Effector memory CD4-positive, alpha-beta T cell (primary cell): Measurements from ENCODE around the gene TTC16.
"Not testable (repeated sequence)": the region's sequence is repeated elsewhere in the genome, so short reads cannot be mapped to it uniquely, and the experiment has no call there.

ENCODE experiments used
- DNase-seq, 3 donors: peaks; one replicate each; pipeline ENCODE4 v3.0.0-alpha.2; 2020
- H3K27ac ChIP-seq: 2 replicates; pipeline ENCODE4 v1.7.0; 2013; ENCODE audit warnings: mild to moderate bottlenecking, low read length, moderate library complexity; ENCODE audit not compliant: insufficient read depth, poor library complexity, severe bottlenecking
- H3K27me3 ChIP-seq: replicated peaks from 2 replicates; pipeline ENCODE4 v1.7.0; 2013; ENCODE audit warnings: mild to moderate bottlenecking, low read length; ENCODE audit not compliant: insufficient read depth, control insufficient read depth, poor library complexity, severe bottlenecking
- H3K36me3 ChIP-seq: 2 replicates; pipeline ENCODE4 v1.7.0; 2013; ENCODE audit warnings: mild to moderate bottlenecking, low read length, moderate library complexity; ENCODE audit not compliant: control insufficient read depth, insufficient read depth
- H3K4me1 ChIP-seq: 2 replicates; pipeline ENCODE4 v1.7.0; 2013; ENCODE audit warnings: low read length, mild to moderate bottlenecking; ENCODE audit not compliant: control insufficient read depth, insufficient read depth, poor library complexity, severe bottlenecking
- H3K4me3 ChIP-seq: 2 replicates; pipeline ENCODE4 v1.7.0; 2013; ENCODE audit warnings: low read length, low read depth, mild to moderate bottlenecking; ENCODE audit not compliant: insufficient read depth, poor library complexity, severe bottlenecking
- H3K9me3 ChIP-seq: 2 replicates; pipeline ENCODE4 v1.7.0; 2013; ENCODE audit warnings: mild to moderate bottlenecking, low read length, moderate library complexity; ENCODE audit not compliant: control insufficient read depth

The TTC16 gene

DNA sequence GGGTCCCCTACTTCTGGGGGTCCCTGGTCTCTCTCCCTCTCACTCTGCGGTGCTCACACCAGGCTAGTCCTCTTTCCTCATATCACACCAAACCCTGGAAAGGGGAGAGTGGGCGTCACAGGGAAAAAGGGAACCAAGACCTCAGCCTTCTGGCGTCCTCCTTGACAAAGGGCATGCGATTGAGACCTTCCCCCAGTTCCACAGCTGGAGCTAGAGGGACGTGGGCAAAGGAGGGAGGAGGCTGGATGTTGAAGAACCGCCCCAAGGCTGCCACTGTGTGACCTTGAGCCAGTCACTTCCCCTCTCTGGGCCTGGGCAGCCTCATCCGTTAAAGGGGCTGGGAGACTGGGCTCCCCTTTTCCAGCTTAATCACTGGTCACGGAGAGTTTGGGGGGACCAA, 37.7 kb downstream of the TTC16 start:
- Histone ChIP-seq H3K27ac (no peak overlapping the region), H3K36me3 (peaks cover 55% of the 10 kb centered on the region), H3K9me3 (no peaks in the 10 kb centered on the region), H3K4me1 (no peaks in the 10 kb centered on the region), H3K4me3 (no peak overlapping the region), H3K27me3 (no peaks in the 10 kb centered on the region)
- DNase-seq: no peak

DNA sequence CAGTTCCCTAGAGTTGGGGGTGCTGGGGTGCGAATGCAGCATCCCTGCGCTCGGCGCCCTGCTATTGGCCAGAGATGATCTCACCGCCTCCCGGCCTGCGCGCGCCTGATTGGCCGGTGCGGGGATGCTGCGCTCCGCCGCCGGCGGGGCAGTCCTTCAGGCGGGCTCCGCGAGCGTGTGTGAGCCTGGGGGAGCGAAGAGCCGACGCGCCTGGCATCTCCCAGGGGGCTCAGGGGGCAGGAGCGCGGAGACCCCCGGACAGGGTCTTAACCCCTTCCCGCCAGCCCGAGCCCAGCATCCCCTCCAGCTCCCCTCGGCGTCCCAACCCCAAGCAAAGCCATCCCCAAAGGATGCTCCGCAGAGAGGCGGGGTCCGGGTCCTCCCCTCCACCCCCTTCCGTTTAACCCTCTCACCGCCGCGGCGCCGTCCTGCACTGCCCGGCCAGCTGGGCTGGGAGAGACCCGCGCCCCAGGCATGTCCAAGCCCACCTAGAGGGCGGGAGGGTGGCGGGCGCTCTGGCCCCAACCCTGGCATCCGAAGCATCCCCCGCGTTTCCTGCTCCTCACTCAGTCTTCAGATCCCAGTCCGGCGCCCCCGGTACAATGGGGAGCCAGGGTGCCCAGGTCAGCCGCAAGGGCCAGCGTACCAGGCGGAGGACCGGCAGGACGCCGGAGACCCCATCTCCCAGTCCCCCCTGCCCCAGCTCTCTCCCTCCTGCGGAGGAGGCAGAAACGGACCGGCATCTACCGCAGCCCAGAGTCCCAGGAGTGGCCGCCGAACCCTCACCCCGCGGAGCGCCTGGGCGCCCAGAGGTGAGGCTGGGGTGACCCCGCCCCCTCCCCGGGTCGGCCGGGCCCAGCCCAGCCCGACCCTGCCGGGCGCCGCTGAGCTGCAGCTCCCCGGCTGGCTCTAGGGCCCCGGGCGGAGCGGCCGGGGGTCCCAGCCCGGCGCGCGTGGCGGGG, 38.5 kb downstream of the TTC16 start:
- peaks cover 50% of the 10 kb centered on the region for H3K36me3 ChIP-seq

DNA sequence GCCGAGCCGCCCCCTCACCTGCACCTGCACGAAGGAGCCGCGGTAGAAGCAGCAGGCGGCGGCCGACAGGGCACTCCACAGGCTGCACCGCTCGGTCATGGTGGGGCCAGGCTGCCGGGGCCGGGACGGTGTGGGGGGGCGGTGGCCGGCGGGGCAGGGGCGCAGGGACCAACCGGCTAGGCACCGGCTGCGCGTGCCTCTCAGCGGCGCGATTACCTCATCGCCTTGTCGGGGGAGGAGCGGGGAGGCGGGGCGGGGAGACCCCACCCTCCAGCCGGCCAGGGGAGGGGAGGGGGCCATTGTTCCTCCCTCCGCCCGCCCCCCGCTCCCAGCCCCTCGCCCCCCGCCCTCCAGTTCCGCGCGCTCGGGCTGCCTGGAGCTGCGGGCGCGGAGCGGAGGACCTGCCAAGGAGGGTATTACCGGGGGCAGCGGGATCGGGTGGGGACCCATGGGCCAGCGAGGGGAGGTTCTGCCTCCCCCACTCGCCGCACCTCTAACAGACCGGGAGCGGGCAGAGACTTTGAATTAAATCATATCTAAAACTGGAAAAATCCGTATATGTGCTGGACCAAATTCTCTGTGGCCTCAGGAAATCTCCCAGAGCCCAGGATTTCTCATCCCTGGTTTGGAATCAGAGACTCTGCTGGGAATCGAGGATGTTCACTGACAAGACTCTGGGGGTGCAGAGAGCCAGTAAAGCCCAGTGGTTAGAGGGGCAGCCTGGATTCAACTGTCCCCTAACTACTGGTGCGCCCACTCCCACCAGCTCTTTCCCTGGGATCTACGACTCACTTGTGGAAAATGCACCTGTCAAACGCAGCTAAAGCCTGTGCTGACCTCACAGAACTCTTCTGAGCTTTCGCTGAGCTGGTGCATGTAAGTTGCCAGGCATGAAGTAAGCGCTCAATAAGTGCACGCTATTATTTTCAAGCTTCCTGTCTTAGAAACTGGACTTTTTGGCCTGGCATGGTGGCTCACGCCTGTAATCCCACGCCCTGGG, 39.5 kb downstream of the TTC16 start:
- no peaks in the 10 kb centered on the region for H3K9me3 ChIP-seq
- no peaks in the 10 kb centered on the region for H3K27me3 ChIP-seq
- no peak overlapping the region for H3K27ac ChIP-seq
- H3K4me1 ChIP-seq: no peaks in the 10 kb centered on the region
- peaks cover 47% of the 10 kb centered on the region for H3K36me3 ChIP-seq
- no peak for DNase-seq
- H3K4me3 ChIP-seq: no peak overlapping the region

More for the DNA sequence above, 38.5 kb downstream of the TTC16 start:
- Histone ChIP-seq H3K4me1 (no peaks in the 10 kb centered on the region), H3K9me3 (no peaks in the 10 kb centered on the region), H3K4me3 (no peak overlapping the region), H3K27ac (no peak overlapping the region), H3K27me3 (no peaks in the 10 kb centered on the region)
- DNase-seq: no peak

DNA sequence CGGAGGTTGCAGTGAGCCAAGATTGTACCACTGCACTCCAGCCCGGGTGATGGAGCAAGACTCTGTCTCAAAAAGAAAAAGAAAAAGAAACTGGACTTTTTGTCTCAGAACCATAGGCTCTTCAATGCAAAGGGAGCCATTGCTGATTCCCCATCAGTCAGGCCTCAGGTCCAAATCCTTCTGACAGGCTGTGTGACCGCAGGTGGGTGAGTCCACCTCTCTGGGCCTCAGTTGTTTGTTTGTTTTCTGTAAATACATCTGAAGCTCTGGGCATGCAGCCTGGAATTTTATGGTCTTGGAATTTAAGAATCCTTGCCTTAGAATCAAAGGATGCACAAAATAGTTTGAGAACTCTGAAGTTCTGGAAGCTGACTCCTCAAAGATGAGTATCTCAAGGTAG, 40.4 kb downstream of the TTC16 start:
- Histone ChIP-seq H3K9me3 (no peaks in the 10 kb centered on the region), H3K27ac (no peak overlapping the region), H3K4me1 (no peaks in the 10 kb centered on the region), H3K36me3 (peaks cover 43% of the 10 kb centered on the region), H3K27me3 (no peaks in the 10 kb centered on the region), H3K4me3 (no peak overlapping the region)
- no peak for DNase-seq

DNA sequence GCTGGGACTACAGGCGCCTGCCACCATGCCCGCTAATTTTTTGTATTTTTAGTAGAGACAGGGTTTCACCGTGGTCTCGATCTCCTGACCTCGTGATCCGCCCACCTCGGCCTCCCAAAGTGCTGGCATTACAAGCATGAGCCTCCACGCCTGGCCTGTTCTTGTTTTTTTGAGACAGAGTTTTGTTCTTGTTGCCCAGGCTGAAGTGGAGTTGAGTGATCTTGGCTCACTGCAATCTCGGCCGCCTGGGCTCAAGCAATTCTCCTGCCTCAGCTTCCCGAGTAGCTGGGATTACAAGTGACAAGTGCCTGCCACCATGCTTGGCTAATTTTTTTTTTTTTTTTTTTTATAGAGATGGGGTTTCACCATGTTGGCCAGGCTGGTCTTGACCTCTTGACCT, 40.9 kb downstream of the TTC16 start:
- not testable (repeated sequence) for H3K4me1 ChIP-seq, H3K9me3 ChIP-seq, H3K27me3 ChIP-seq, H3K4me3 ChIP-seq, H3K27ac ChIP-seq, DNase-seq
- peaks cover 47% of the 10 kb centered on the region for H3K36me3 ChIP-seq

DNA sequence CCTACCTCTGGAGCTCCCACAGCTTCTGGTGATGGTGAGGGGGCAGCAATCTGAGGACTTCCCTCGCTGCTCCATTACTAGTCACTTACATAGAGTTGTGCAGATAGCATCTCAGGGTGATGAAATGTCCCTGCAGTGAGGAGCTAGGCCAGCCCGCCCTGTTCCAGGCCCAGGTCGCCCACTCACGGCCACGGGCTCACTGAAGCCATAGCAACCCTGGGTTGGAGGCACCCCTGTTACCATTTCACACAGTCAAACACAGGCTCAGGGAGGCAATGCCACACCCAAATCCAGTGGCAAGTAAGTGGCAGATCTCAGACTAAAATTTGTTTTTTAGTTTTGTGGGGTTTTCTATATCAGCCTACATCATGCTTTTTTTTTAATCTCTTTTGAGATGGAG, 43.0 kb downstream of the TTC16 start:
- Histone ChIP-seq H3K27me3 (no peaks in the 10 kb centered on the region), H3K36me3 (peaks cover 40% of the 10 kb centered on the region), H3K27ac (peak overlapping the region; percentile 42), H3K4me3 (no peak overlapping the region), H3K9me3 (no peaks in the 10 kb centered on the region), H3K4me1 (peaks cover 4% of the 10 kb centered on the region)
- no peak for DNase-seq

DNA sequence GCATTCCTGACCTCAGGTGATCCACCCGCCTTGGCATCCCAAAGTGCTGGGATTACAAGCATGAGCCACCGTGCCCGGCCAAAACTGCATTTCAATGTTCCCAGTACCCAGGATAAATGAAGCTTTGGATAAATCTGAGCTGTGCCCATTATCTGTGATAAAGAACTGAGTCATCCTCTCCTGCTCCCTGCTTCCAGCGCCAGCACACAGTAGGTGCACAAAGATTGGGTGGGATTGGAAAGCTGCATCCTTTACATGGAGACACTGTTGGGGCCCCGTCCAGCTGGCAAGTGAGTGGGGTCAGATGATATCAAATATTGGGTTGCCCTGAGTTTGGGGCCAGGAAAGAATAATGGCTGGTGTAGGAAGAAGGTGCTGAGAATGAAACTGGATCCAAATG, 45.2 kb downstream of the TTC16 start:
- no peak overlapping the region for H3K27ac ChIP-seq
- peaks cover 8% of the 10 kb centered on the region for H3K4me1 ChIP-seq
- H3K4me3 ChIP-seq: no peak overlapping the region
- H3K36me3 ChIP-seq: peaks cover 36% of the 10 kb centered on the region
- no peaks in the 10 kb centered on the region for H3K9me3 ChIP-seq
- no peak for DNase-seq
- H3K27me3 ChIP-seq: no peaks in the 10 kb centered on the region

DNA sequence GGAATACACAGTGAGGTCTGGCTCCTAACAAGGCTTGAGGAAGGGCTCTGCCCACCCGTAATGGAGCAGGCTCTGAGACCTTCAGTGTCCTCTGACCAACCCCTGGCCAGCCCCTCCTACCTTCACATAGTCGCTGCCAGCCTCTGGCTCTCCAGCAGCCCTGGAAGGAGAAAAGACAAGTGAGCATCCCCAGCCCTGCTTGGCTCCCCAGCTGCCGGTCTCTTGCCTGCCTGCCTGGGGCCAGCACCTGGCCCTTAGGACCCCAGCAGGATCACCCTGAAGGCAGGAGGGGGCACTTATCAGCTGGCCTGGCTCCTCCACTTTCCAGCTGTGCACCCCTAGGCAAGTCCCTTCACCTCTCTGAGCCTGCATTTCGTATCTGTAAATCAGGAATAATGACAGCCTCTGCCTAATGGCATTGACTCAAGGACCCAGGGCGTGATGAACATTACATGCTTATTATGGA, 45.6 kb downstream of the TTC16 start:
- Histone ChIP-seq H3K27me3 (no peaks in the 10 kb centered on the region), H3K4me1 (peaks cover 13% of the 10 kb centered on the region), H3K36me3 (peaks cover 40% of the 10 kb centered on the region), H3K9me3 (no peaks in the 10 kb centered on the region), H3K27ac (peak overlapping the region; percentile 32), H3K4me3 (no peak overlapping the region)
- DNase-seq: no peak

DNA sequence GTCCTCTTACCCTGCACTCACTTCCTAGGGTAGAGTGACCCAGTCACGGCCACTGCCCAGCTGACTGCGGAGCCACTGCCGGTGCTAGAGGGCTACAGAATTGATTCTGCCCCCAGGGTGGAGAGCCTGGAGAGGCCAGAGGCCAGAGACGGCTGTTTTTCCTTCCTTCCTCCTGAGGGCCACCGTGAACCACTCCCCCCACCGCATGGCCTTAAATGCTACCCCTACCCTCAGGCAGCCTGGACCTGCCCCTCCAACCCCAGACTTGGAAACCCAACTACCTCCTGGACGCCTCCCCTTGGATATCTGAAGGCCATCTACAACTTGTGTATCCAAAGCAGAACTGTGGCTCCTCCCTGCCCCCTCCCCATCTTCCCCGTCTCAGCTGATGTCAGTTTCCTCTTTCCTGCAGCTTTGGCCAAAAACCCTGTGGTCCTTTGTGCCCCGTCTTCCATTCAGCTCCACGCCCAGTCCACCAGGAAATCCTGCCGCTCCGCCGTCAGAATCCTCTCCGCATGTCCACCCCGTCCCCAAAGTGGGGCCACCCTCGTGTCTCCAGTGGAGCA, 46.3 kb downstream of the TTC16 start:
- H3K27ac ChIP-seq: no peak overlapping the region
- H3K27me3 ChIP-seq: no peaks in the 10 kb centered on the region
- H3K36me3 ChIP-seq: peaks cover 40% of the 10 kb centered on the region
- H3K4me3 ChIP-seq: no peak overlapping the region
- peaks cover 20% of the 10 kb centered on the region for H3K4me1 ChIP-seq
- no peaks in the 10 kb centered on the region for H3K9me3 ChIP-seq
- DNase-seq: no peak
